KOPT-K1 (cell line): ENCODE measurements around the gene SPZ1.

ENCODE experiments used
- H3K27ac ChIP-seq: fragments of 200-600 bp; sonication (generic); 2 replicates; pipeline ENCODE4 v1.5.1; 2016; ENCODE audit warnings: antibody characterized with exemption, mild to moderate bottlenecking, low read depth, low read length; ENCODE audit not compliant: poor library complexity, severe bottlenecking
- H3K36me3 ChIP-seq: fragments of 200-600 bp; sonication (generic); 2 replicates; pipeline ENCODE4 v1.5.1; 2017; ENCODE audit warnings: antibody characterized with exemption, mild to moderate bottlenecking, low read length, moderate library complexity; ENCODE audit not compliant: insufficient read depth
- H3K9me3 ChIP-seq: fragments of 200-600 bp; sonication (generic); 2 replicates; pipeline ENCODE4 v1.5.1; 2017; ENCODE audit warnings: antibody characterized with exemption, low read length, mild to moderate bottlenecking; ENCODE audit not compliant: insufficient read depth, poor library complexity, severe bottlenecking

The SPZ1 gene

DNA sequence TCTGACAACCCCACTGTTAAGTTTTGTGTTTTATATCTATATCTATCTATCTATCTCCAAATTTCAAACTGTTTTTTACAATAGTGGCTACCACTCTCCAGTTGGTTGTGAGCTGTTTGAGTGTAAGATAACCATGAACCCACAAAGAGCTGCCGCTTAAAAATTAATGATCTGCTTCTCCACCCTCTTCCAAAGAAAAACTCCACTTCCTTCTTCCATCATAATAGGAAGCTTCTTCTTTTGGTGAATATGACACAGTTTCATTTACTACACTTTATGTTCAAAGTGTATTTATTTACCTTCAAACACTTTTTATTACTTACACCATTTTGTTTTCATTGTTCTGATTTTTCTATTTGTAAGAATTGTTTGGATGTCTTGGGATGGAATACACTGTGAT is 37.9 kb downstream of the SPZ1 start:
- H3K36me3 ChIP-seq, result no peaks in the 10 kb centered on the region
- no peak overlapping the region for H3K27ac ChIP-seq
- H3K9me3 ChIP-seq, result no peaks in the 10 kb centered on the region

- Histone ChIP-seq H3K36me3 (no peaks in the 10 kb centered on the region), H3K27ac (no peak overlapping the region), H3K9me3 (no peaks in the 10 kb centered on the region)
These were observed 41.2 kb downstream of the SPZ1 start for GRCh38 chr5:80360914-80361444.

DNA sequence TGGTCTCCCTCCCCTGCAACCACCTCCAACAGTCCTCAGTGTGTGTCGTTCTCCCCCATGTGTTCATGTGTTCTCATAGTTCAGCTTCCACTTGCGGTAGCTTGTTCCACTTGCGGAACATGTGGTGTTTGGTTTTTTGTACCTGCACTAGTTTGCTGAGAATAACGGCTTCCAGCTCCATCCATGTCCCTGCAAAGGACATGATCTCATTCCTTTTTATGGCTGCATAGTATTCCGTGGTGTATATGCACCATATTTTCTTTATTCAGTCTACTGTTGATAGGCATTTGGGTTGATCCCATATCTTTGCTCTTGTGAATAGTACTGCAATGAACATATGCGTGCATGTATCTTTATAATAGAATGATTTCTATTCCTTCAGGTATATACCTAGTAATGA is 45.1 kb downstream of the SPZ1 start:
- no peak overlapping the region for H3K27ac ChIP-seq
- no peaks in the 10 kb centered on the region for H3K9me3 ChIP-seq
- no peaks in the 10 kb centered on the region for H3K36me3 ChIP-seq

DNA sequence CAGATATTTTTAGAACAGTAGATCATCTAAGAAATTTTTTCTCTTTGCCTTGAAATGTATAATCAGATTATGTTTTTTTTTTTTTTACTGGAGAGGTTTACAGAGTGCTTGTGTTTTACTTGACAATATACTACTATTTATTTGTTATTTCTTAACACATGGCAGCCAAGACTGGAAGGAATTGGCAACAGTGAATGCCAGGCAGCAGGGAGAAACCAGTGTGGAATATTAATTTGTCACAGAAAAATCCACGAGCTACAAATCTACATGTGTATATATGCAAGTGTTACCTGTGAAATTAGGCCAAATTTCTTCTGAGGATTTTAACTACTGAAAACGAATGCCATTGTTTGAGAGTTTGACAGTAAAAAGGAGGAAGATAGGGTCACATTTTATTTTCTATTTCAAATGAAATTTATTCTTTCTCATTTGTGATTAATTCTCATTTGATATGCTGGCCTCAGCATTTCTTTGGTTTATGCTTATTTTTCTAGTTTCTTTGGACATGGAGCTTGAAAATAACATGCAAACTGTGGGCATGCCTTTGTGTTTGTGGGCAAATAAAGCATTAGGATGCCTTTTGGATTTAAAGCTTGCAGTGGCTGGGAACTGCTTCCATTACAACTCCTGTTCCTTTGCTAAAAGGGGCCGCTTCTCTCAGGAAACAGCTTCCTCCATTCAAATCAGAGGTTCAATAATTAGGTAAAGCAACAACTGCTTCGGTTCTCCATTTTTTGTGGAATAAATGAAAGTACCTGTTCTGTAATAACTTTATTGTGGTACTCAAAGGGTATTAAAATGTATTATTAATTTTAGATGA is 49.1 kb downstream of the SPZ1 start:
- H3K9me3 ChIP-seq, result no peaks in the 10 kb centered on the region
- no peak overlapping the region for H3K27ac ChIP-seq
- H3K36me3 ChIP-seq, result no peaks in the 10 kb centered on the region

- Histone ChIP-seq H3K27ac (no peak overlapping the region), H3K36me3 (no peaks in the 10 kb centered on the region), H3K9me3 (no peaks in the 10 kb centered on the region)
These were observed 49.7 kb downstream of the SPZ1 start for GRCh38 chr5:80369521-80369920.

DNA sequence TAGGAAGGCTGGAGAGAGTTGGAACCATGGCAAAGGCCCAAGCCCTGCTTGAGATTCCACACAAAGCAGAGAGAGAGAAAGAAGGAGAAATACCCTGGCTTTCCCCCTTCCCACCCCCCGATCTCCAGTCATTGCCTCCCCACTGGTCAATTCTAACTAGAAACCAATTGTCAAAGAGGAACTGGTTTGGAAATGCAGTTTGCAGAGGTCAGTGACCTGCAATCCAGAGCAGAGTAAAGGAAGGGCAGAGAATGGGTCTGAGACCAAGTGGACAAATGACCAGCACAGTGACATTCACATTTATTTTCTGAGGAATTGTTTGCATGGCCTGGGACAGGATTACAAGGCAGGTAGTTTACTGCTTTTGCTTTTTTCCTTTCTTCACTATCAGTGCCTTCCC is 50.6 kb downstream of the SPZ1 start:
- Histone ChIP-seq H3K36me3 (no peaks in the 10 kb centered on the region), H3K27ac (no peak overlapping the region), H3K9me3 (no peaks in the 10 kb centered on the region)
